ENCODE results near the gene TCP11. TPM values are rescaled to one million over a fixed set of nuclear protein-coding genes. Genes with fewer than 3 reads are reported as not detected.

Gene TCP11
- total and polyA plus RNA-seq, 10 donors: not detected

- DNase-seq: peak; percentile 63
- Histone ChIP-seq H3K27me3 (replicated peaks in 1 of 7) (no peaks in the 10 kb centered on the region), H3K4me1 (peaks cover 9 to 57% (median 25%) of the 10 kb centered on the region in 6 donors), H3K36me3 (peaks cover 0 to 100% (median 95%) of the 10 kb centered on the region in 6 donors), H3K27ac (no peak overlapping the region), H3K4me3 (no peak overlapping the region), H3K9me3 (no peaks in the 10 kb centered on the region)
- WGBS, 5 donors: 89 to 94% (median 93%) methylated on average over 19 to 30 of the region's 30 CpGs
- TF ChIP-seq POLR2A (IDR thresholded peaks at IDR 0.05) (no peak), POLR2AphosphoS5 (IDR thresholded peaks at IDR 0.05) (peak in 1 of 3 donors; percentile 45)
- intact Hi-C loops (cut with DNase I; ENCODE audit: low total_unique reads): no loop called here
Measured at GRCh38 chr6:35085359-35086281, 55.5 kb downstream of the TCP11 start.

- peak; percentile 47 for DNase-seq
- WGBS, 5 donors: 81 to 91% (median 84%) methylated on average over 11 to 12 of the region's 12 CpGs
- peaks cover 0 to 100% (median 97%) of the 10 kb centered on the region in 6 donors for H3K36me3 ChIP-seq
- H3K27me3 ChIP-seq (replicated peaks in 1 of 7): no peaks in the 10 kb centered on the region
- H3K4me1 ChIP-seq: peaks cover 12 to 55% (median 27%) of the 10 kb centered on the region in 6 donors
- H3K4me3 ChIP-seq: no peak overlapping the region
- no peak overlapping the region for H3K27ac ChIP-seq
- no peaks in the 10 kb centered on the region for H3K9me3 ChIP-seq
- intact Hi-C loops (cut with DNase I; ENCODE audit: low total_unique reads): no loop called here
- TF ChIP-seq POLR2A (IDR thresholded peaks at IDR 0.05) (no peak), POLR2AphosphoS5 (IDR thresholded peaks at IDR 0.05) (no peak), CTCF (IDR thresholded peaks at IDR 0.05 in 8 of 11, conservative IDR thresholded peaks at IDR 0.05 in 3 of 11) (no peak)
Measured at GRCh38 chr6:35084511-35085203, 56.5 kb downstream of the TCP11 start.

GRCh38 chr6:35084041-35084491, 57.1 kb downstream of the TCP11 start:
- DNase-seq: peak; percentile 61
- Histone ChIP-seq H3K27me3 (replicated peaks in 1 of 7) (no peaks in the 10 kb centered on the region), H3K4me3 (no peak overlapping the region), H3K27ac (no peak overlapping the region), H3K4me1 (peaks cover 12 to 49% (median 24%) of the 10 kb centered on the region in 6 donors), H3K9me3 (no peaks in the 10 kb centered on the region), H3K36me3 (peaks cover 0 to 100% (median 97%) of the 10 kb centered on the region in 6 donors)
- TF ChIP-seq POLR2AphosphoS5 (IDR thresholded peaks at IDR 0.05) (no peak), POLR2A (IDR thresholded peaks at IDR 0.05) (no peak), CTCF (IDR thresholded peaks at IDR 0.05 in 8 of 11, conservative IDR thresholded peaks at IDR 0.05 in 3 of 11) (no peak)
- WGBS, 5 donors: 75 to 90% (median 89%) methylated on average over 12 to 14 of the region's 14 CpGs
- intact Hi-C loops (cut with DNase I; ENCODE audit: low total_unique reads): no loop called here

GRCh38 chr6:35083507-35083906, 57.6 kb downstream of the TCP11 start:
- peaks cover 0 to 100% (median 97%) of the 10 kb centered on the region in 6 donors for H3K36me3 ChIP-seq
- TF ChIP-seq POLR2AphosphoS5 (IDR thresholded peaks at IDR 0.05) (no peak), POLR2A (IDR thresholded peaks at IDR 0.05) (no peak), CTCF (IDR thresholded peaks at IDR 0.05 in 8 of 11, conservative IDR thresholded peaks at IDR 0.05 in 3 of 11) (no peak)

More at GRCh38 chr6:35083507-35083906, 57.6 kb downstream of the TCP11 start:
- Histone ChIP-seq H3K4me1 (peaks cover 12 to 45% (median 22%) of the 10 kb centered on the region in 6 donors), H3K27ac (no peak overlapping the region), H3K4me3 (no peak overlapping the region), H3K9me3 (no peaks in the 10 kb centered on the region), H3K27me3 (replicated peaks in 1 of 7) (no peaks in the 10 kb centered on the region)
- no peak for DNase-seq
- 83 to 97% (median 87%) methylated on average over 9 of the region's 9 CpGs for WGBS, 5 donors
- intact Hi-C loops (cut with DNase I; ENCODE audit: low total_unique reads): no loop called here
